Measurements from ENCODE around the gene NIBAN1.
"Not testable (repeated sequence)": the region's sequence is repeated elsewhere in the genome, so short reads cannot be mapped to it uniquely, and the experiment has no call there.

NIBAN1 gene

GRCh38 chr1:184974056-184974836, at the start of gene NIBAN1:
Gene NIBAN1, minus strand, starts transcription at chr1:184974508. Its CDS starts 152 bp downstream, at chr1:184974356.
- DNase-seq: no peak

- no peak for DNase-seq
Observed at GRCh38 chr1:185017966-185018365, 43.7 kb upstream of the NIBAN1 start.

- DNase-seq: no peak
Observed at GRCh38 chr1:185017338-185017737, 43.0 kb upstream of the NIBAN1 start.

- no peak for DNase-seq
Observed at GRCh38 chr1:185016880-185017279, 42.6 kb upstream of the NIBAN1 start.

- no peak for DNase-seq
Observed at GRCh38 chr1:185015631-185016030, 41.3 kb upstream of the NIBAN1 start.

GRCh38 chr1:185014941-185015340, 40.6 kb upstream of the NIBAN1 start:
- DNase-seq: no peak

- DNase-seq: no peak
Observed at GRCh38 chr1:185010361-185010760, 36.1 kb upstream of the NIBAN1 start.

- peak; percentile 72 for DNase-seq
Observed at GRCh38 chr1:185008838-185009237, 34.5 kb upstream of the NIBAN1 start.

GRCh38 chr1:185001312-185001880, 27.1 kb upstream of the NIBAN1 start:
- DNase-seq: not testable (repeated sequence)

GRCh38 chr1:184999974-185000373, 25.7 kb upstream of the NIBAN1 start:
- DNase-seq: not testable (repeated sequence)

GRCh38 chr1:184994301-184994700, 20.0 kb upstream of the NIBAN1 start:
- DNase-seq: no peak

- no peak for DNase-seq
Observed at GRCh38 chr1:184992271-184992670, 18.0 kb upstream of the NIBAN1 start.

GRCh38 chr1:184990204-184990603, 15.9 kb upstream of the NIBAN1 start:
- no peak for DNase-seq

- no peak for DNase-seq
Observed at GRCh38 chr1:184988506-184988905, 14.2 kb upstream of the NIBAN1 start.

- no peak for DNase-seq
Observed at GRCh38 chr1:184987696-184988095, 13.4 kb upstream of the NIBAN1 start.

GRCh38 chr1:184986250-184986649, 11.9 kb upstream of the NIBAN1 start:
- no peak for DNase-seq

- DNase-seq: no peak
Observed at GRCh38 chr1:184982002-184982954, 8.0 kb upstream of the NIBAN1 start.

- no peak for DNase-seq
Observed at GRCh38 chr1:184980726-184981125, 6.4 kb upstream of the NIBAN1 start.

GRCh38 chr1:184975208-184975870, 1.0 kb upstream of the NIBAN1 start:
- DNase-seq: no peak

- no peak for DNase-seq
Observed at GRCh38 chr1:184974837-184975115, 468 bp upstream of the NIBAN1 start.

GRCh38 chr1:184973272-184974055, 844 bp downstream of the NIBAN1 start:
- DNase-seq: no peak

GRCh38 chr1:184972315-184973055, 1.8 kb downstream of the NIBAN1 start:
- DNase-seq: no peak
